PC-9 (cell line): Measurements from ENCODE around the gene SIGLEC8.

ENCODE experiments used
- EZH2 ChIP-seq: fragments of 200-600 bp; sonication (generic); IDR thresholded peaks from 2 replicates; pipeline ENCODE4 v1.8.0; 2017; ENCODE audit warnings: antibody characterized with exemption, low read depth
- TF ChIP-seq, protein P1 (sequence below): fragments of 200-600 bp; sonication (generic); conservative IDR thresholded peaks from 2 replicates; pipeline ENCODE4 v1.6.1; 2017; ENCODE audit warnings: mixed run types, antibody characterized with exemption, mild to moderate bottlenecking, moderate library complexity

DNA sequence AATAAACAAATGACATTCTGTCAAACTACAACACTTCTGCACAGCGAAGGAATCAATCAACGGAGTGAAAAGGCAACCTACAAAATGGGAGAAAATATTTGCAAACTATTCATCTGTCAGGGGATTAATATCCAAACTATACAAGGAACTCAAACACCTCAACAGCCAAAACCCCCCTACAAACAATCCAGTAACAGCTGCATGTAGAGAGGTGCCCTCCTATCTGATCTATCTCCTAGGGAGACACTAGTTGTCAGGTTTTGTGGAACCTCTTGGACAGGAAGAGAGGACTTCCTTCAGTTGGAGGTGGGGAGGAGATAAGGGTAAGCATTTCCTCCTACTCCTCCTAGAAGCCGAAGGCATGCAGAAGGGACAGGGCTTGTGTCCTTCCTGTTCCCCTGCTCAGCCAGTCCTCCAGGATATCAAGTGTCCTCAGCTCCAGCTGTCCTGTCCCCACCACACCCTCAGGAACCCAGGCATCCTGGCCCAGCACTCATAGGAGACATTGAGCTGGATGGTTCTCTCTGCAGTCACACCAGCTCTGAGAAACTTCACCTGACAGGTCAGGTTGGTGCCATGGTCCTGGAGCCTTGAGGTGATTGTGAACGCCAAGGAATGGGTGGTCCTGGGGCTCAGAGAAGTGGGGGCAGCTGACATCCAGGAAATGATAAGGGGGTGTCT, 9.8 kb upstream of the SIGLEC8 start:
- no peak for TF ChIP-seq EZH2
- TF ChIP-seq, protein P1, sequence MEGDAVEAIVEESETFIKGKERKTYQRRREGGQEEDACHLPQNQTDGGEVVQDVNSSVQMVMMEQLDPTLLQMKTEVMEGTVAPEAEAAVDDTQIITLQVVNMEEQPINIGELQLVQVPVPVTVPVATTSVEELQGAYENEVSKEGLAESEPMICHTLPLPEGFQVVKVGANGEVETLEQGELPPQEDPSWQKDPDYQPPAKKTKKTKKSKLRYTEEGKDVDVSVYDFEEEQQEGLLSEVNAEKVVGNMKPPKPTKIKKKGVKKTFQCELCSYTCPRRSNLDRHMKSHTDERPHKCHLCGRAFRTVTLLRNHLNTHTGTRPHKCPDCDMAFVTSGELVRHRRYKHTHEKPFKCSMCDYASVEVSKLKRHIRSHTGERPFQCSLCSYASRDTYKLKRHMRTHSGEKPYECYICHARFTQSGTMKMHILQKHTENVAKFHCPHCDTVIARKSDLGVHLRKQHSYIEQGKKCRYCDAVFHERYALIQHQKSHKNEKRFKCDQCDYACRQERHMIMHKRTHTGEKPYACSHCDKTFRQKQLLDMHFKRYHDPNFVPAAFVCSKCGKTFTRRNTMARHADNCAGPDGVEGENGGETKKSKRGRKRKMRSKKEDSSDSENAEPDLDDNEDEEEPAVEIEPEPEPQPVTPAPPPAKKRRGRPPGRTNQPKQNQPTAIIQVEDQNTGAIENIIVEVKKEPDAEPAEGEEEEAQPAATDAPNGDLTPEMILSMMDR = no peak
